Muscle layer of duodenum (tissue), 2 donors: Measurements from ENCODE around the gene ODAM.
"Not testable (repeated sequence)": the region's sequence is repeated elsewhere in the genome, so short reads cannot be mapped to it uniquely, and the experiment has no call there.

Source experiments
- H3K27ac ChIP-seq: one replicate; pipeline ENCODE4 v1.7.0; 2013; ENCODE audit warnings: mild to moderate bottlenecking, low read length
- H3K27me3 ChIP-seq: one replicate; pipeline ENCODE4 v1.7.0; 2013; ENCODE audit warnings: low read depth, mild to moderate bottlenecking, control low read depth, low read length
- H3K36me3 ChIP-seq, 2 donors: one replicate each; pipeline ENCODE4 v1.7.0; 2013; ENCODE audit warnings: low read length in 2 of 2, control low read depth in 1 of 2, mild to moderate bottlenecking in 1 of 2; ENCODE audit not compliant: insufficient read depth in 2 of 2, control insufficient read depth in 1 of 2
- H3K4me1 ChIP-seq, 2 donors: one replicate each; pipeline ENCODE4 v1.7.0; 2013; ENCODE audit warnings: low read length in 2 of 2, mild to moderate bottlenecking in 2 of 2, control low read depth in 1 of 2, moderate library complexity in 1 of 2; ENCODE audit not compliant: insufficient read depth in 2 of 2, control insufficient read depth in 1 of 2
- H3K4me3 ChIP-seq, 2 donors: one replicate each; pipeline ENCODE4 v1.7.0; 2013; ENCODE audit warnings: low read length in 2 of 2, low read depth in 1 of 2, mild to moderate bottlenecking in 1 of 2
- H3K9me3 ChIP-seq, 2 donors: one replicate each; pipeline ENCODE4 v1.7.0; 2013; ENCODE audit warnings: low read length in 2 of 2, control low read depth in 1 of 2, mild to moderate bottlenecking in 1 of 2; ENCODE audit not compliant: control insufficient read depth in 1 of 2
- donor health status: healthy.

The ODAM gene

GRCh38 chr4:70221818-70222217, 26.3 kb downstream of the ODAM start:
- not testable (repeated sequence) for H3K27ac ChIP-seq, H3K4me3 ChIP-seq, H3K27me3 ChIP-seq, H3K36me3 ChIP-seq, H3K9me3 ChIP-seq, H3K4me1 ChIP-seq

- no peak within 1 kb of the TSS for H3K4me3 ChIP-seq
- no peaks in the 10 kb centered on the region for H3K36me3 ChIP-seq
- H3K27ac ChIP-seq, result no peak within 1 kb of the TSS
- no peaks in the 10 kb centered on the region for H3K9me3 ChIP-seq
- H3K27me3 ChIP-seq, result no peaks in the 10 kb centered on the region
- H3K4me1 ChIP-seq, result no peaks in the 10 kb centered on the region
These were observed 30.3 kb downstream of the ODAM start, which contains the start of gene FDCSP for GRCh38 chr4:70225824-70226223. FDCSP (plus strand) TSS chr4:70226124; CDS start chr4:70231195, 5,071 bp downstream.

GRCh38 chr4:70236125-70236524, 40.6 kb downstream of the ODAM start:
- Histone ChIP-seq H3K4me3 (no peak overlapping the region), H3K27ac (no peak overlapping the region), H3K4me1 (no peaks in the 10 kb centered on the region), H3K27me3 (no peaks in the 10 kb centered on the region), H3K9me3 (no peaks in the 10 kb centered on the region), H3K36me3 (no peaks in the 10 kb centered on the region)

- Histone ChIP-seq H3K4me1 (no peaks in the 10 kb centered on the region), H3K27ac (no peak overlapping the region), H3K4me3 (no peak overlapping the region), H3K27me3 (no peaks in the 10 kb centered on the region), H3K9me3 (no peaks in the 10 kb centered on the region), H3K36me3 (no peaks in the 10 kb centered on the region)
These were observed 43.8 kb downstream of the ODAM start for GRCh38 chr4:70239131-70239883.

GRCh38 chr4:70239884-70240591, 44.5 kb downstream of the ODAM start:
- no peaks in the 10 kb centered on the region for H3K27me3 ChIP-seq
- no peak overlapping the region for H3K4me3 ChIP-seq
- no peaks in the 10 kb centered on the region for H3K36me3 ChIP-seq
- H3K4me1 ChIP-seq, result no peaks in the 10 kb centered on the region
- H3K9me3 ChIP-seq, result no peaks in the 10 kb centered on the region
- H3K27ac ChIP-seq, result no peak overlapping the region

GRCh38 chr4:70242297-70242696, 46.8 kb downstream of the ODAM start, which contains the start of gene CSN3:
CSN3 (plus strand) TSS chr4:70242597; CDS start chr4:70244820, 2,223 bp downstream.
- H3K9me3 ChIP-seq, H3K27me3 ChIP-seq, H3K4me3 ChIP-seq, H3K4me1 ChIP-seq, H3K36me3 ChIP-seq, H3K27ac ChIP-seq: not testable (repeated sequence)

GRCh38 chr4:70243091-70243490, 47.6 kb downstream of the ODAM start:
- H3K27ac ChIP-seq, result no peak overlapping the region
- no peaks in the 10 kb centered on the region for H3K36me3 ChIP-seq
- no peak overlapping the region for H3K4me3 ChIP-seq
- H3K27me3 ChIP-seq, result no peaks in the 10 kb centered on the region
- no peaks in the 10 kb centered on the region for H3K4me1 ChIP-seq
- no peaks in the 10 kb centered on the region for H3K9me3 ChIP-seq

- Histone ChIP-seq H3K9me3 (no peaks in the 10 kb centered on the region), H3K27me3 (no peaks in the 10 kb centered on the region), H3K36me3 (no peaks in the 10 kb centered on the region), H3K4me3 (no peak overlapping the region), H3K4me1 (no peaks in the 10 kb centered on the region), H3K27ac (no peak overlapping the region)
These were observed 55.9 kb downstream of the ODAM start for GRCh38 chr4:70251250-70251944.

- H3K9me3 ChIP-seq, result no peaks in the 10 kb centered on the region
- H3K27me3 ChIP-seq, result no peaks in the 10 kb centered on the region
- no peaks in the 10 kb centered on the region for H3K36me3 ChIP-seq
- no peaks in the 10 kb centered on the region for H3K4me1 ChIP-seq
- H3K27ac ChIP-seq, result no peak overlapping the region
- no peak overlapping the region for H3K4me3 ChIP-seq
These were observed 56.4 kb downstream of the ODAM start for GRCh38 chr4:70251945-70252277.
